Raji (cell line): ENCODE data around the gene ARID1B.

ENCODE experiments used
- POLR2A ChIP-seq: IDR thresholded peaks from 2 replicates; pipeline ENCODE4 v1.6.1; 2011; ENCODE audit warnings: low read depth, low read length, control low read depth; ENCODE audit not compliant: insufficient read depth

The ARID1B gene

GRCh38 chr6:157209865-157210530 lies 432.8 kb downstream of the ARID1B start:
- TF ChIP-seq POLR2A: no peak

GRCh38 chr6:157210954-157211353 lies 433.8 kb downstream of the ARID1B start:
- no peak for TF ChIP-seq POLR2A

GRCh38 chr6:157211603-157212455 lies 434.7 kb downstream of the ARID1B start:
- TF ChIP-seq POLR2A: no peak

DNA sequence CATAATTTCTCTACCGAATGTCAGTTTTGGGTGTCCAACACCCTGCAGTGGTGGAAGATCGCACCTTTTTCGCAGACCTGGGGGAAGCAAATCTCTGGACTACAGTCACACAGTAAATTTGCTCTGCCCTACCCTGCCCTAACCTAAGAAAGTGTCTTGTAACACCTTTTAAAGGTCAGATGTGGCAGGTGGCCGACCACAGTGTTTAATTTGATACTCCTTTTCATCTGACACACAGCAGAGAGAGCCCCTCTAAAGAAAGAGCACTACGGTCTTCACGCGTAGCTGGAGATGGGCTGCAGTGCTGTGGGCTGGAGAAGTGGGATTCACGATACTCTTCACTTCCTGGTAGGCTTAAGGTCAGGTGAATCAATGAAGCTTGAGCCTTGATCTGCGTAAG lies 436.2 kb downstream of the ARID1B start:
- no peak for TF ChIP-seq POLR2A

DNA sequence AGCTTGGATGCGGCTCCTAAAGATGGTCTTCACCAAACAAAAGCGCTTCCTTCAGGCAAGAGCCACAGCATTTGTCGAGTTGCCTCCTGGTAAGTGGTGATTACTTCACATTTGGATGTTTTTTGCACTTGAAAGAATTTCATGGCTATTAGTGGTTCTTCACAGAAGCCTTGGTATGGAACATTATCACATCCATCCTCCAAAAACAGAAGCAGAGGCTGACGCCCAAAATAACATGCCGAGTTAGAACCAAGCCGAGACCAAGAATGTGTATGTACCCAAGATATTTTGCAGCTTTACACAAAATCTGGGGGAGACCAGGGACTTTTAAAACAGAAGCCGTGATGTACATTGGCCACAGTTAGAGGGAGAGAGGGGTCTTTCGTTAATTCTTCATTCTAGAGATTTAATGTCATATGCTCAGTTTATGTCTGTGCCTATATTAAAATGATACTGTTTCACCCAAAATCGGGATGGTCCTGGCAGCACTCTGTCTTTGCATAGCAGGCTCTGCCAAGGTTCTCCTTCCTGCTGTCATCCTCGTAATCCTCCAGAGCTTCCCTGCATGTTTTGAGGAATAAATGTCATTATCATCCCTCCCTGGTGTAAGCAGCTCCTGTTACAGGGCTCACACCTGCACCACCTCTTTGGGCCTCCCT lies 436.9 kb downstream of the ARID1B start:
- no peak for TF ChIP-seq POLR2A

GRCh38 chr6:157215717-157216116 lies 438.5 kb downstream of the ARID1B start:
- TF ChIP-seq POLR2A: no peak

DNA sequence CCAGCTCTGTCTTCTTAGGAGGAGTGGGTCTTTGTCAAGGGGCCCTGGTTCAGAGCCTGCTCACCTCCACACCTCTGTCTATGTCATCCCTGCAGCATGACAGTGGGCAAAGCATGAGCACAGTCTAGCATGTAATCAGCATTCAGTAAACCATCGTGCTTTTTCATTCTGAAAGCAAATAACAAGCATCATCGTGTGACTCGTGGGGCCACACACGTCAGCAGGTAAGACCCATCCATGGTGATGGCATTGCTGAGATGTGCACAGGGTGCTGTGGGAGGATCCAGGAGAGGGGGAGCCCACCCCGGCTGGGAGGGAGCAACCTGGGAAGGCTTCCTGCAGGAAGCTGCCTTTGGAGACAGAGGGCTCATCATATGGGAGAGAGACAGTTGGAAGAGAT lies 439.4 kb downstream of the ARID1B start:
- no peak for TF ChIP-seq POLR2A

GRCh38 chr6:157217198-157217893 lies 440.2 kb downstream of the ARID1B start:
- TF ChIP-seq POLR2A: no peak

- TF ChIP-seq POLR2A: no peak
Measured at GRCh38 chr6:157217894-157218370, 440.8 kb downstream of the ARID1B start.

- no peak for TF ChIP-seq POLR2A
Measured at GRCh38 chr6:157218371-157219198, 441.4 kb downstream of the ARID1B start.

DNA sequence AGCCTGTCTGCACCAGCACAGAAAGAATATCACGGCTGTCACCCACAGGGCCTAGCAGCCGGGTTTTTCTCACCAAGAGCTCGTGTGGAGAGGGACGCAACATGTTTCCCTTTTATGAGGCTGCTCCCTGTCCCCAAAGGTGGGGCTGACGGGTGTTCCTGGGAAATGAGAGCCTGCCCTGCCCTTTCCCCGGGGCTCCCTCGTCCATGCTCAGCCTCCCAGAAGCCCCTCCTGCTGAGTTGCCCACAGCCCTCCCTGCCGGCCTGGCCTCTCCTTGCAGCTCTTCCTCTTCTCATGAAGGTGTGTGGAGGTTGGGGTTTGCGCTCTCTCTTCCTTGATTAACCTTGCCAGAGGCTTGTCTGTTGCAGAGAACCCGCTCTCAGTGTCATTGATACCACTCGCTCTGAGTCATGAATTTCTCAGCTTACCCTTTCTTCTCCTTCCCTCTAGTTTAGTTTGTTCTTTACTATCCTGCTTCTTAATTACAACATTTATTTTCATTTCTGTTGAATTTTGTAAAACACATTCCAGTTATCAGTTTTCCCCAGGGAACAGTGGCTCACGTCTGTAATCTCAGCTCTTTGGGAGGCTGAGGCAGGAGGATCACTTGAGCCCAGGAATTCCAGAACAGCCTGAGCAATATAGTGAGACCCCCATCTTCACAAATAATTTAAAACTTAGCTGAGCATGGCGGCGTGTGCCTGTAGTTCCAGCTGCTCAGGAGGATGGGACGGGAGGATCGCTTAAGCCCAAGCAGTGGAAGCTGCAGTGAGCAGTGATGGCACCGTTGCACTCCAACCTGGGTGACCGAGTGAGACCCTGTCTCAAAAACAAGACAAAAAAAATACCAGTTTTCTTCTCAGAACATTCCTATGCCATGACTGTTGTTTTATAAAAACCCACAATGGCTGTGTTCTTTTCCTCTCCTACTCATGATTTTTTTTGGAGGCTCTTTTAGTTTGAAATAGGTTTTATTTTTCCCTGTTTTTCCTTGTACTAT lies 442.3 kb downstream of the ARID1B start:
- no peak for TF ChIP-seq POLR2A

GRCh38 chr6:157220485-157220884 lies 443.3 kb downstream of the ARID1B start:
- TF ChIP-seq POLR2A: no peak
